AG10803 (cell line): ENCODE results near the gene DFFB.
"Not testable (repeated sequence)": the region's sequence is repeated elsewhere in the genome, so short reads cannot be mapped to it uniquely, and the experiment has no call there.

Experiments
- DNase-seq: peaks from one replicate; pipeline ENCODE4 v3.0.0; 2010; ENCODE audit warnings: low read depth
- H3K4me3 ChIP-seq: 2 replicates; pipeline ENCODE4 v1.5.1; 2011; ENCODE audit warnings: mild to moderate bottlenecking, low read length, control low read depth
- TF ChIP-seq, protein P1 (sequence below): conservative IDR thresholded peaks from 2 replicates; pipeline ENCODE4 v1.5.1; 2011; ENCODE audit warnings: mild to moderate bottlenecking, low read length, control low read depth, inconsistent platforms

Gene DFFB

GRCh38 chr1:3856923-3857790 lies at the start of gene DFFB, which contains the start of gene CEP104:
TSS of gene DFFB (plus strand) at chr1:3857476. CDS start at chr1:3857604, 128 bp downstream.
TSS of gene CEP104 (minus strand) at chr1:3857211. CDS start at chr1:3852407, 4,804 bp downstream.
- peak within 1 kb of the TSS; percentile 94 for H3K4me3 ChIP-seq
- peak; percentile 66 for DNase-seq
- TF ChIP-seq, protein P1, sequence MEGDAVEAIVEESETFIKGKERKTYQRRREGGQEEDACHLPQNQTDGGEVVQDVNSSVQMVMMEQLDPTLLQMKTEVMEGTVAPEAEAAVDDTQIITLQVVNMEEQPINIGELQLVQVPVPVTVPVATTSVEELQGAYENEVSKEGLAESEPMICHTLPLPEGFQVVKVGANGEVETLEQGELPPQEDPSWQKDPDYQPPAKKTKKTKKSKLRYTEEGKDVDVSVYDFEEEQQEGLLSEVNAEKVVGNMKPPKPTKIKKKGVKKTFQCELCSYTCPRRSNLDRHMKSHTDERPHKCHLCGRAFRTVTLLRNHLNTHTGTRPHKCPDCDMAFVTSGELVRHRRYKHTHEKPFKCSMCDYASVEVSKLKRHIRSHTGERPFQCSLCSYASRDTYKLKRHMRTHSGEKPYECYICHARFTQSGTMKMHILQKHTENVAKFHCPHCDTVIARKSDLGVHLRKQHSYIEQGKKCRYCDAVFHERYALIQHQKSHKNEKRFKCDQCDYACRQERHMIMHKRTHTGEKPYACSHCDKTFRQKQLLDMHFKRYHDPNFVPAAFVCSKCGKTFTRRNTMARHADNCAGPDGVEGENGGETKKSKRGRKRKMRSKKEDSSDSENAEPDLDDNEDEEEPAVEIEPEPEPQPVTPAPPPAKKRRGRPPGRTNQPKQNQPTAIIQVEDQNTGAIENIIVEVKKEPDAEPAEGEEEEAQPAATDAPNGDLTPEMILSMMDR, result no peak

DNA sequence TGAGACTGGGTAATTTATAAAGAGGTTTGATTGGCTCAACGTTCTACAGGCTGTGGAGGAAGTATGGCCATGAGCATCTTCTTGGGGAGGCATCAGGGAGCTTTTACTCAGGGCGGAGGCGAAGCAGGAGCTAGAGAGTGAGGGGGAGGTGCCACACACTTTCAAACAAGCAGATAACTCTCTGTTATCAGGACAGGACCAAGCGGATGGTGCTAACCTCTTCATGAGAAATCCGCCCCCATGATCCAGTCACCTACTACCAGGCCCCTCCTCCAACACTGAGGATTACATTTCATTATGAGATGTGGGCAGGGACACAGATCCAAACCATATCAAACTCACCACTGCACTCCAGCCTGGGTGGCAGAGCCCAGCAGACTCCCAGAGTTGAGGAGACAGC lies 49.5 kb upstream of the DFFB start:
- DNase-seq, result no peak
- H3K4me3 ChIP-seq, result no peak overlapping the region
- TF ChIP-seq, protein P1, result no peak

GRCh38 chr1:3809680-3810079 lies 47.6 kb upstream of the DFFB start:
- DNase-seq, result no peak
- no peak overlapping the region for H3K4me3 ChIP-seq
- TF ChIP-seq, protein P1, result no peak

DNA sequence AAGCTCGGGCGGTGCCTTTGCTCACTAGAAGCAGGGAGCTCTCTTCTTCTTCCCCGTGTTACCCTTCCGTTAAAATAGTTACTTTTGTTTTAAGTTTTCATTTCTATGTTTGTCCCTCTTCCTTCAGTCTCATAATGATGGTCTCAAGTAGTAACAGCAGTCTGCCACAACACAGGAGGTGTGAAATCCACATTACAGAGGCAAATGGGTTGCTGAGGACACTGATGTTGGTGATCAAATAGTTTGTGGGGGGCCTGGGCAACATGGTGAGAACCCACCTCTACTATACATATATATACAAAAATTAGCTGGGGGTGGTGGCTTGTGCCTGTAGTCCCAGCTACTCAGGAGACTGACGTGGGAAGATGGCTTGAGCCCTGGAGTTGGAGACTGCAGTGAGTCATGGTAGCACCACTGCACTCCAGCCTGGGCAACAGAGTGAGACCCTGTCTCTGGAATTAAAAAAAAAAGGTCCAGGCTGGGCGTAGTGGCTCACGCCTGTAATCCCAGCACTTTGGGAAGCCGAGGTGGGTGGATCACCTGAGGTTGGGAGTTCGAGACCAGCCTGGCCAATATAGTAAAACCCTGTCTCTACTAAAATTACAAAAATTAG lies 47.0 kb upstream of the DFFB start:
- H3K4me3 ChIP-seq, DNase-seq: not testable (repeated sequence)

GRCh38 chr1:3811595-3811911 lies 45.7 kb upstream of the DFFB start:
- DNase-seq, result no peak
- TF ChIP-seq, protein P1, result no peak
- no peak overlapping the region for H3K4me3 ChIP-seq

GRCh38 chr1:3814065-3814464 lies 43.2 kb upstream of the DFFB start:
- no peak for DNase-seq
- H3K4me3 ChIP-seq, result no peak overlapping the region
- TF ChIP-seq, protein P1, result no peak

DNA sequence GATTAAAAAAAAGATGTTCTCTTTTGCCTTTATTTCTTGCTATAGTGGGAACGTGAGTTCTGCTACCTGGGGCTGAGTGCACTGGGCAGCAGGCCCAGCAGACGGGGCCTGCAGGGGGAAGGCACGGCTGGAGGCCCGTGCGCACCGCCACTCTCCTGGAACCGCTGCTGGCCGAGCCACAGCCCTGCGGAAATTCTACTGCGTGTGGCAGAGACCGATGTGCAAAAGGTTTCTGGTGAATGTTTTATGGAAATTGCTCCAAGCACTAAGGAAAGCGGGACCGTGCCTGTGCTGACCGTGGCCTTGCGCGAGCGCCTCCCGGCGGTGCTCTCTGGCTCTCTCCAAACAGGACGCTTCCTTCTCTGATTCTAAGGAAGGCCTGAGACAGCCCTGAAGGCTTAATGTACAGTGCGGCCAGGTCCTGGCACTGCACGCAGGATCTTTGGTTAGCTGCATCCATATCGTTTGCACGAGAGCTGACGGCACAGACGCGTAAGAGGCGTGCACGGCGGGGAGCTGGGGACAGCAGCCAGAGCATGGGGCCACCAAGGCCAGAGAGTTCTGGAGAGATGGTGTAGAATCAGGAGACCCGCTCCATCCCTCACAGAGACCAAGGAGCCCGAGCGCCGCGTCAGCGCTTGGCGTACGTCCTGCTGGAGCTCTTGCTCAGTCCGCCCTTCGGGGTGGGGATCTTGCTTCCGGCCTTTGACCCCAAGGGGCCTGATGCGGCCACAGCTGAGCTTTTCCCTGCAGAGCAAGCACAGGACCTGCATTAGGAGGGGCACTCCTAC lies 42.3 kb upstream of the DFFB start:
- H3K4me3 ChIP-seq, result no peak overlapping the region
- TF ChIP-seq, protein P1, result no peak
- no peak for DNase-seq
